SK-N-SH treated with all-trans-retinoic acid at 6 μM for 48 hours (cell line): ENCODE measurements around the gene PDCD6IP.

Source experiments
- ISL1 ChIP-seq: fragments of 250-450 bp; sonication (Bioruptor Pico); IDR thresholded peaks from 2 replicates; pipeline ENCODE4 v2.1.2; 2022; ENCODE audit warnings: mild to moderate bottlenecking, moderate library complexity
- OSR1 ChIP-seq: fragments of 250-450 bp; sonication (Bioruptor Pico); IDR thresholded peaks from 2 replicates; pipeline ENCODE4 v1.8.0; 2022; ENCODE audit warnings: moderate library complexity, mild to moderate bottlenecking, inconsistent platforms
- SNAI2 ChIP-seq: fragments of 250-450 bp; sonication (Bioruptor Pico); IDR thresholded peaks from 2 replicates; pipeline ENCODE4 v1.5.0; 2020; ENCODE audit warnings: mild to moderate bottlenecking, moderate library complexity
- ZC3H10 ChIP-seq: fragments of 250-450 bp; sonication (Bioruptor Pico); IDR thresholded peaks from 2 replicates; pipeline ENCODE4 v1.5.1; 2021; ENCODE audit warnings: mild to moderate bottlenecking, moderate library complexity
- ZFP3 ChIP-seq: fragments of 250-450 bp; sonication (Bioruptor Pico); IDR thresholded peaks from 2 replicates; pipeline ENCODE4 v1.5.0; 2020; ENCODE audit warnings: mild to moderate bottlenecking, moderate library complexity
- ZFP30 ChIP-seq: fragments of 450-650 bp; formaldehyde crosslinking; IDR thresholded peaks from 2 replicates; pipeline ENCODE4 v1.5.0; 2022; ENCODE audit warnings: mild to moderate bottlenecking, moderate library complexity
- TF ChIP-seq, protein P1 (sequence below): fragments of 250-450 bp; sonication (Bioruptor Pico); IDR thresholded peaks from 2 replicates; pipeline ENCODE4 v1.8.0; 2021; ENCODE audit warnings: low read depth, mild to moderate bottlenecking, moderate library complexity, borderline replicate concordance
- TF ChIP-seq, protein P2 (sequence below): fragments of 250-450 bp; sonication (Bioruptor Pico); IDR thresholded peaks from 2 replicates; pipeline ENCODE4 v1.8.0; 2020; ENCODE audit warnings: mild to moderate bottlenecking, moderate library complexity, borderline replicate concordance

DNA sequence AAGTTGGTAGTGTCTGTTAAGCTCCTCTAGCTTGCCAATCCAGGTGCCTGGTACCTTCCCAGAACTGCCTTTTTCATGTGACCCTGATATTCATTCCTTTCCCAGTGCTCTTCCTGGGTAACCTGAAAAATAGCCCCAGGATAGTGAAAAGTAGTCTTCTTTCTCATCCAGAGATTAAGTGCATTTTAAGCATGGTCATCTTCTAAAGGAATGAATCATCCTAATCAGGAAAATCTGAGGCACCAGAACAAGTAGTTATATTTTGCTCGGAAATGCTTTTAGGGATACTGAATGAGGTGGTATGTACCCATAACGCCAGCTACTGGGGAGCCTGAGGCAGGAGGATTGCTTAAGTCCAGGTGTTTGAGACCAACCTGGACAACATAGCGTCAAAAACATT, 23.1 kb upstream of the PDCD6IP start:
- TF ChIP-seq ZFP3 (CRISPR knock-in tag): no peak
- TF ChIP-seq ZFP30: no peak
- TF ChIP-seq SNAI2: no peak
- TF ChIP-seq, protein P1, sequence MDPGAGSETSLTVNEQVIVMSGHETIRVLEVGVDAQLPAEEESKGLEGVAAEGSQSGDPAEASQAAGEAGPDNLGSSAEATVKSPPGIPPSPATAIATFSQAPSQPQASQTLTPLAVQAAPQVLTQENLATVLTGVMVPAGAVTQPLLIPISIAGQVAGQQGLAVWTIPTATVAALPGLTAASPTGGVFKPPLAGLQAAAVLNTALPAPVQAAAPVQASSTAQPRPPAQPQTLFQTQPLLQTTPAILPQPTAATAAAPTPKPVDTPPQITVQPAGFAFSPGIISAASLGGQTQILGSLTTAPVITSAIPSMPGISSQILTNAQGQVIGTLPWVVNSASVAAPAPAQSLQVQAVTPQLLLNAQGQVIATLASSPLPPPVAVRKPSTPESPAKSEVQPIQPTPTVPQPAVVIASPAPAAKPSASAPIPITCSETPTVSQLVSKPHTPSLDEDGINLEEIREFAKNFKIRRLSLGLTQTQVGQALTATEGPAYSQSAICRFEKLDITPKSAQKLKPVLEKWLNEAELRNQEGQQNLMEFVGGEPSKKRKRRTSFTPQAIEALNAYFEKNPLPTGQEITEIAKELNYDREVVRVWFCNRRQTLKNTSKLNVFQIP (CRISPR knock-in tag): no peak
- no peak for TF ChIP-seq ISL1
- TF ChIP-seq, protein P2, sequence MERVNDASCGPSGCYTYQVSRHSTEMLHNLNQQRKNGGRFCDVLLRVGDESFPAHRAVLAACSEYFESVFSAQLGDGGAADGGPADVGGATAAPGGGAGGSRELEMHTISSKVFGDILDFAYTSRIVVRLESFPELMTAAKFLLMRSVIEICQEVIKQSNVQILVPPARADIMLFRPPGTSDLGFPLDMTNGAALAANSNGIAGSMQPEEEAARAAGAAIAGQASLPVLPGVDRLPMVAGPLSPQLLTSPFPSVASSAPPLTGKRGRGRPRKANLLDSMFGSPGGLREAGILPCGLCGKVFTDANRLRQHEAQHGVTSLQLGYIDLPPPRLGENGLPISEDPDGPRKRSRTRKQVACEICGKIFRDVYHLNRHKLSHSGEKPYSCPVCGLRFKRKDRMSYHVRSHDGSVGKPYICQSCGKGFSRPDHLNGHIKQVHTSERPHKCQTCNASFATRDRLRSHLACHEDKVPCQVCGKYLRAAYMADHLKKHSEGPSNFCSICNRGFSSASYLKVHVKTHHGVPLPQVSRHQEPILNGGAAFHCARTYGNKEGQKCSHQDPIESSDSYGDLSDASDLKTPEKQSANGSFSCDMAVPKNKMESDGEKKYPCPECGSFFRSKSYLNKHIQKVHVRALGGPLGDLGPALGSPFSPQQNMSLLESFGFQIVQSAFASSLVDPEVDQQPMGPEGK: no peak
- no peak for TF ChIP-seq OSR1
- no peak for TF ChIP-seq ZC3H10 (CRISPR knock-in tag)
